ENCODE results near the gene SVOPL. TPM values are rescaled to one million over a fixed set of nuclear protein-coding genes. Genes with fewer than 3 reads are reported as not detected.

Gene SVOPL
- total and polyA plus RNA-seq, 11 donors: 0.15 TPM; not detected in 10

- H3K27me3 ChIP-seq: no peaks in the 10 kb centered on the region
- ATAC-seq: no peak
- WGBS, 4 donors: 90 to 97% (median 94%) methylated on average over 3 of the region's 3 CpGs
- peaks cover 0 to 5% (median 0%) of the 10 kb centered on the region in 12 donors for H3K9me3 ChIP-seq
- H3K4me1 ChIP-seq: peaks cover 0 to 4% (median 0%) of the 10 kb centered on the region in 12 donors
- no peak overlapping the region for H3K27ac ChIP-seq
- no peak overlapping the region for H3K4me3 ChIP-seq
- intact Hi-C loops (cut with DNase I): no loop called here
- TF ChIP-seq POLR2A (IDR thresholded peaks at IDR 0.05): no peak
- TF ChIP-seq, protein P1, sequence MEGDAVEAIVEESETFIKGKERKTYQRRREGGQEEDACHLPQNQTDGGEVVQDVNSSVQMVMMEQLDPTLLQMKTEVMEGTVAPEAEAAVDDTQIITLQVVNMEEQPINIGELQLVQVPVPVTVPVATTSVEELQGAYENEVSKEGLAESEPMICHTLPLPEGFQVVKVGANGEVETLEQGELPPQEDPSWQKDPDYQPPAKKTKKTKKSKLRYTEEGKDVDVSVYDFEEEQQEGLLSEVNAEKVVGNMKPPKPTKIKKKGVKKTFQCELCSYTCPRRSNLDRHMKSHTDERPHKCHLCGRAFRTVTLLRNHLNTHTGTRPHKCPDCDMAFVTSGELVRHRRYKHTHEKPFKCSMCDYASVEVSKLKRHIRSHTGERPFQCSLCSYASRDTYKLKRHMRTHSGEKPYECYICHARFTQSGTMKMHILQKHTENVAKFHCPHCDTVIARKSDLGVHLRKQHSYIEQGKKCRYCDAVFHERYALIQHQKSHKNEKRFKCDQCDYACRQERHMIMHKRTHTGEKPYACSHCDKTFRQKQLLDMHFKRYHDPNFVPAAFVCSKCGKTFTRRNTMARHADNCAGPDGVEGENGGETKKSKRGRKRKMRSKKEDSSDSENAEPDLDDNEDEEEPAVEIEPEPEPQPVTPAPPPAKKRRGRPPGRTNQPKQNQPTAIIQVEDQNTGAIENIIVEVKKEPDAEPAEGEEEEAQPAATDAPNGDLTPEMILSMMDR (IDR thresholded peaks at IDR 0.05): no peak
- no peaks in the 10 kb centered on the region for H3K36me3 ChIP-seq
- DNase-seq: no peak
Observed at GRCh38 chr7:138606236-138606635, 94.9 kb downstream of the SVOPL start.

DNA sequence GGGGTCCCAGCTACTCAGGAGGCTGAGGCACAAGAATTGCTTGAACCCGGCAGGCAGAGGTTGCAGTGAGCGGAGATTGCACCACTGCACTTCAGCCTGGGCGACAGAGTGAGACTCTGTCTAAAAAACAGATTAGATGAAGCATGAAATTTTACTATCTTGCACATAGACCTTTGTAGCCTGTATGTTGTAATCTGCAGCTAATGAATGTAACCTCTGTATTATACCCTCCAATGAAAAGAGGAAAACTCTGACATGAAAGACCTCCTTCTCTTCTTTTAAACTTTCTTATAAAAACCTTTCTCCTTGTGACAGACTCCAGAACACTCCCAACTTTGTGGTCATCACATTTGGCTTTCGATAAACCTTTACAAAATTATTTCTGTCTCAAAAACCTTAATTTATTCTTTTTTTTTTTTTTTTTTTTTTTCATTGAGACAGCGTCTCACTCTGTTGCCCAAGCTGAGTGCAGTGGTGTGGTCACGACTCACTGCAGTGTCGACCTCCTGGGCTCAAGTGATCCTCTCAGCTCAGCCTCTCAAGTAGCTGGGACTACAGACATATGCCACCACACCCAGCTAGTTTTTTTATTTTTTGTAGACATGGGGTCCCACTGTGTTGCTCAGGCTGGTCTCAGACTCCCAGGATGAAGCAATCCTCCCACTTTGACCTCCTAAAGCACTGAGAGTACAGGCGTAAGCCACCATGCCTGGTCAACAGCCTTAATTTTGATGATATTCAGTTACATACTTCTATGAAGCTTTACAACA is 97.4 kb downstream of the SVOPL start:
- H3K27me3 ChIP-seq: no peaks in the 10 kb centered on the region
- intact Hi-C loops (cut with DNase I): no loop called here
- no peak overlapping the region for H3K4me3 ChIP-seq
- no peak overlapping the region for H3K27ac ChIP-seq
- 89 to 94% (median 92%) methylated on average over 8 of the region's 8 CpGs for WGBS, 4 donors
- peaks cover 0 to 5% (median 0%) of the 10 kb centered on the region in 12 donors for H3K9me3 ChIP-seq
- no peaks in the 10 kb centered on the region for H3K36me3 ChIP-seq
- H3K4me1 ChIP-seq: peaks cover 0 to 4% (median 0%) of the 10 kb centered on the region in 12 donors
- no peak for DNase-seq
- TF ChIP-seq POLR2A (IDR thresholded peaks at IDR 0.05): no peak
- TF ChIP-seq, protein P1 (IDR thresholded peaks at IDR 0.05): no peak
- no peak for ATAC-seq

- H3K9me3 ChIP-seq: peaks cover 0 to 5% (median 0%) of the 10 kb centered on the region in 12 donors
- no peaks in the 10 kb centered on the region for H3K4me1 ChIP-seq
- H3K27ac ChIP-seq: no peak overlapping the region
- H3K36me3 ChIP-seq: no peaks in the 10 kb centered on the region
- no peak for ATAC-seq
- TF ChIP-seq POLR2A (IDR thresholded peaks at IDR 0.05): no peak
- TF ChIP-seq, protein P1 (IDR thresholded peaks at IDR 0.05): no peak
- no peak overlapping the region for H3K4me3 ChIP-seq
- 60 to 70% (median 65%) methylated on average over 1 of the region's 1 CpG for WGBS, 4 donors
- intact Hi-C loops (cut with DNase I): no loop called here
- H3K27me3 ChIP-seq: no peaks in the 10 kb centered on the region
- DNase-seq: no peak
Observed at GRCh38 chr7:138602451-138602850, 98.7 kb downstream of the SVOPL start.

- no peaks in the 10 kb centered on the region for H3K36me3 ChIP-seq
- WGBS, 4 donors: 89 to 93% (median 92%) methylated on average over 2 of the region's 2 CpGs
- H3K9me3 ChIP-seq: no peaks in the 10 kb centered on the region
- no peak overlapping the region for H3K27ac ChIP-seq
- H3K4me1 ChIP-seq: no peaks in the 10 kb centered on the region
- intact Hi-C loops (cut with DNase I): no loop called here
- H3K27me3 ChIP-seq: no peaks in the 10 kb centered on the region
- ATAC-seq: no peak
- TF ChIP-seq POLR2A (IDR thresholded peaks at IDR 0.05): no peak
- TF ChIP-seq, protein P1 (IDR thresholded peaks at IDR 0.05): no peak
- H3K4me3 ChIP-seq: no peak overlapping the region
- DNase-seq: no peak
Observed at GRCh38 chr7:138595454-138595853, 105.7 kb downstream of the SVOPL start.

Measured in heart left ventricle (tissue), 16 donors.